Caki2 (cell line): ENCODE measurements around the gene CREG2. TPM values are rescaled to one million over a fixed set of nuclear protein-coding genes. Genes with fewer than 3 reads are reported as not detected.

Experiments used
- DNase-seq: peaks from one replicate; pipeline ENCODE4 v3.0.0-alpha.2; 2015; ENCODE audit warnings: low read depth
- in situ Hi-C: cut with HindIII; loops from 2 replicates; pipeline ENCODE4 v1.10.0; 2016; ENCODE audit warnings: low sequenced_read_pairs, low pct_unique_long_range_greater_than_20kb, mixed read lengths
- total RNA-seq: library from RNA; depleted of rRNA; stranded (reverse); fragments of >200 nt; shearing (Covaris generic); gene quantifications from 2 replicates; pipeline ENCODE4 v1.2.3, GENCODE V29; 2014; ENCODE audit warnings: low replicate concordance; rRNA removed

CREG2 gene, protein sequence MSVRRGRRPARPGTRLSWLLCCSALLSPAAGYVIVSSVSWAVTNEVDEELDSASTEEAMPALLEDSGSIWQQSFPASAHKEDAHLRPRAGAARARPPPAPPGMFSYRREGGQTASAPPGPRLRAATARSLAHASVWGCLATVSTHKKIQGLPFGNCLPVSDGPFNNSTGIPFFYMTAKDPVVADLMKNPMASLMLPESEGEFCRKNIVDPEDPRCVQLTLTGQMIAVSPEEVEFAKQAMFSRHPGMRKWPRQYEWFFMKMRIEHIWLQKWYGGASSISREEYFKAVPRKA
- 3.7 and 5.2 TPM in 2 replicates for total RNA-seq

GRCh38 chr2:101387151-101387834, at the start of gene CREG2:
TSS of gene CREG2 (minus strand) at chr2:101387503. CDS start at chr2:101387457, 46 bp downstream.
- in situ Hi-C loops: no loop called here
- DNase-seq: peak; percentile 86

GRCh38 chr2:101435001-101435862, 47.9 kb upstream of the CREG2 start:
- no peak for DNase-seq
- in situ Hi-C loops: no loop called here

GRCh38 chr2:101433465-101433864, 46.2 kb upstream of the CREG2 start:
- no peak for DNase-seq
- in situ Hi-C loops: no loop called here

- in situ Hi-C loops: no loop called here
- no peak for DNase-seq
Measured at GRCh38 chr2:101432411-101433181, 45.3 kb upstream of the CREG2 start.

DNA sequence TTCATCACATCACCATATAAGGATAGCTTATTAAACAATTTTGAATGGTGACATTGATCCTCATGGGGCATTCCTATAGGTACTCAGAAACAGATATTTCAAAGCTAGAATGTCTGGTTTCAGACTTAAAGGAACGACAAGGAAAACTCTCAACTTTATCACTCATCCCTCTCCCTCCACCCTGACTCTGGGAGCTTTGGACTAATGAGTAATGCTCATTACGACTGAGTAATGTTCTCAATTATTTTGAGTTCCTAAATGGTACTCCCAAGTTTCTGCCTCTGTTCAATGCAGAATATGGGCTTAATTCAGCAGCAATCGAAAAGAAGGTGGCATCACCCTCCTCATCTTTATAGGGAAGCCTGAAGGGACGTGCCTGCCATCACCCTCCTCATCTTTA, 44.2 kb upstream of the CREG2 start:
- in situ Hi-C loops: no loop called here
- DNase-seq: no peak

GRCh38 chr2:101430156-101430555, 42.9 kb upstream of the CREG2 start:
- no peak for DNase-seq
- in situ Hi-C loops: no loop called here

DNA sequence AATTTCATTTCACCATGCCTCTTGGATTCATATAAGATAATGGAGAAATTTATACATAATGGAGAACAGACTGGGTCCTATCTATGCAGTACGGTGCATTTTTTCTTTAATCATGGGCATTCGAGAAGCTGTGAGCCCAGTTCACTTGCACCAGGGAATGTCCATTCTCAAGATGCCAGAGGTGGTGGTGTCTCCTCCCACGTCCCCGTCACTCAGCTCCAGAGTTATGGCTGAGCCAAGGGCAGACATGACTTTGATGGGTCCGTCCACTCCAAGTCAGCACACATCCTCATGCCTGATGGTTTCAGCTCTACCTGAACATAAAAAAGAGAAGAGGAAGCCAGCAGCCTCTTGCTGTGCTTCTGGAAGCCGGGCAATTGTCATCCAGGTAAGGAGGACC, 42.1 kb upstream of the CREG2 start:
- DNase-seq: no peak
- in situ Hi-C loops: no loop called here

DNA sequence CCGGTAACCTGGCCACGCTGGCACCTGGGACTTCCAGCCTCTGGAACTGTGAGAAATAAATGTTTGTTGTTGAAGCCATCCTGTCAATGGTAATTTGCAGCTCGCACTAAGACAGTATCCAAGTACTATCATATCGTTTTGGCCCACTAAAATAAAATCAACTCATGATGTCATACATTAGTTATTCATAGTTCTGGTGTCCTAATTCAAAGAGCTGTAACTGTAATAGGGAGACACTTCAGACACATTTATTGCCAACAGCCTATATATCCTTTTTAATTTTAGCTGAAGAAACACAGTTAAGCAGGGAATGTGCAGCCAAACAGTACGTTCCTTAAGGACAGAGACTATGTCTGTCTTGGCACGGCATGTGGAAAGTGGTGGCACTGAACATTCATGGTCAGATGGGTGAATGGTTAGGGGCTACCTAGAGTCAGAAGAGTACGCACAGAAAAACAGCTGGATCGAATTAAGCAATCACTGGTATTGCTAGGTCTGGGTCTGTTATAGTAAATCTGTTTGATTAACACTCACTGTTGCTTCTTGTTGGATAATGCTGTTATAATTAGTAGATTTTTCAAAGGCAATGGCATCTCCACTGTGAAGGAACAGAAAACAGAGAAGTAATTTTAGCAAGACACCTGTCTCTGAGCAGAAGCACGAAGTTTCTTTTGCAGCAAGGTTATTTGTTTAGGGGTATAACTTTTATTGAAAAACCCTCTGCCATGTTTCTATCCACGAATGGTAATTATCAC, 41.3 kb upstream of the CREG2 start:
- in situ Hi-C loops: no loop called here

DNA sequence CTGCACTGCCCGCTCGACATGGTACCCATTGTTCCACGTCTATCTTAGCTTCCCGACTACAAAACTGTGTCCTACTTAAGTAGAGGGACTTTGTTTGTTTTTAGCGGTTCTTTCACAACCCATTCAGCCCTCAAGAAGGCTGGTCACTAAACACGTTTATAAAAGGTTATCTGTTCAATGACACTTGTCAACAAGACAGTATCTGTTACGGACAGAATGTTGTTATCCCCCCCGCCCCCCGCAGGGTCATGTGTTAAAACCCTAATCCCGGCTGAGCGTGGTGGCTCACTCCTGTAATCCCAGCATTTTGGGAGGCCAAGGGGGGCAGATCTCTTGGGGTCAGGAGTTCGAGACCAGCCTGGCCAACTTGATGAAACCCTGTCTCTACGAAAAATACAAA, 40.4 kb upstream of the CREG2 start:
- DNase-seq: no peak
- in situ Hi-C loops: no loop called here

More for the DNA sequence above, 41.3 kb upstream of the CREG2 start:
- DNase-seq: no peak

DNA sequence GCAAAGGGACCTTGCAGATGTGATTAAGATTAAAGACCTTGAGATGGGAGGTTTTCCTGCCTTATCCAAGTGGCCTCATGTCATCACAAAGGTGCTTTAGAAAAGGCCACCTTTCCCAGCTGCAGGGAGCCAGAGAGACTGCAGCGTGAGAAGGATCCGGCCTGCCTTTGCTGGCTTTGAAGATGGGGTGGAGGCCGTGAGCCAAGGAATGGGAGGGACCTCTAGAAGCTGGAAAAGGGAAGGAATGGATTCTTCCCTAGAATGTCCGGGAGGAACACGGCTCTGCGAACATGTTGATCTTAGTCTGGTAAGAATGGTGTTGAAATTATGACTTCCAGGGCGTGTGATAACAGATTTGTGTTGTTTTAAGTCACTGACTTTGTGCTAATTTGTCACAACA, 39.9 kb upstream of the CREG2 start:
- in situ Hi-C loops: no loop called here
- DNase-seq: no peak

DNA sequence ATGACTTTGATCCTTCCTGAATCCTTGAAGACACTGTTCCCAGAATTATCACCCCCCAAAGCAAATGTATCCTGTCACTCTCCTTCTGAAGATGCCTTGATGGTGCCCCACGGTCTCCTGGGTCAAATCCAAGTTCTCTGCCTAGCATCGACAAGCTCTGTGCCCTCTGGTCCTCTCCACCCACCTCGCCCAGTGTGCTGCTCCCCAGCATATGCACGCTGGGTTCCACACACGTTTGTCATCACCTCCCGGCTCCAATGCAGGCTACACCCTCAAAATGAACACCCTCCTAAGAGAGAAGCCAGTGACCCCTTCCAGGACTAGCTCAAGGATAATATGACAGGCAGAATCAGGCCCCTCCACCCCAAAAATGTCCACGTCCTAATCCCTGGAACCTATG, 39.5 kb upstream of the CREG2 start:
- in situ Hi-C loops: no loop called here
- DNase-seq: no peak

GRCh38 chr2:101420623-101421022, 33.3 kb upstream of the CREG2 start:
- in situ Hi-C loops: no loop called here
- no peak for DNase-seq

DNA sequence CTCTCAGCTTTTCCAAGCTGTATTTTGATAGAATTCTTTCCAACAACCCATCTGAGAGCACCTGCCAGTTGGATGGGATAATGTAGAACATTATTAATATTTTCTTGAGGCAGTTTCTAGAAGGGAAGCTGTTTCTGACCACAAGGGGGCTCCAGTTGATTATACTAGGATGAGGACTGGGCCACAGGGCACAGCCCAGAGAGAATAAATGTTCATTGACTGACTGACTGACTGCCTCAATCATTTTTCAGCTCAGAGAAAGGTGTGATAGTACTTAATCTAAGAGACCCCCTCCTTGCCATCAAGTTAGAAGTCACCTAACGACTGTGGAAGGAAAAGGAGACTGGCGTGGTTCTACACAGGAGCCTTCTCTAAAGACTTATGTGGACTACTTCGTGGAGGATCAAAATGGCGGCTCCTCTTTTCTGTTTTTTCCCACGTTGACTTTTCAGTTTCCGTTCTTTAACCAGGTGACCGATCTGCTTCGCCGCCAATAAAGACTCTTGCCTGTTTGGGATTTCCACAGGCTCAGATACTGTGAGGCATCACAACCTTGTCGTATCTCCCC, 31.9 kb upstream of the CREG2 start:
- in situ Hi-C loops: no loop called here
- DNase-seq: peak; percentile 28

DNA sequence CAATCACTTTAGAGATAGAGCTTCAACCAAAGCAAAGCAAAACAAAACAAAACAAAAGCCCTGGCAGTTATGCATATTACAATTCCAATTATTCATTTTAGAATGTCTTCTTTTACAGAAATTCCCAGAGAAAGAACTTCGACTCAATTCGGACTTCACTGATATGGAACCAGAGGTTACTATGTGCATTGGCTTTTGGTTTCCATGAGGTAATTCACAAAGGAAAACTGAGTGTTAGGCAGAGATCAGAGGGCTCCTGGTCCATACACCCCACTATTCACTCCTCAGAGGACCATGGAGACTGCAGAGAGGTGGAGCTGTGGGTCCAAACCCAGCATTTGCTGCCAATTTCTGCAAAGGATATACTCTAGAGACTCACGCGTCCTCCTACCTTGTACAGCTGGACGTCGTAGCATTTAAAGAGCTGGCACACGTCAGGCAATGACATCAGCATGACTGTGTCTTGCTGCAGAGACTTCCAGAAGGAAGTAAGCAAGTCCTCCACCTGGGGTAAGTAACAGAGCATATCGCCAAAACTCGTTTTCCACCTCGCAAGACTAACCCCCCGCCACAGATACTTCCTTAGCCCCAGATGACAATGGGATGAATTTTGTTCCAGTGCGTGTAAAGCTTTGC, 31.3 kb upstream of the CREG2 start:
- no peak for DNase-seq
- in situ Hi-C loops: no loop called here

DNA sequence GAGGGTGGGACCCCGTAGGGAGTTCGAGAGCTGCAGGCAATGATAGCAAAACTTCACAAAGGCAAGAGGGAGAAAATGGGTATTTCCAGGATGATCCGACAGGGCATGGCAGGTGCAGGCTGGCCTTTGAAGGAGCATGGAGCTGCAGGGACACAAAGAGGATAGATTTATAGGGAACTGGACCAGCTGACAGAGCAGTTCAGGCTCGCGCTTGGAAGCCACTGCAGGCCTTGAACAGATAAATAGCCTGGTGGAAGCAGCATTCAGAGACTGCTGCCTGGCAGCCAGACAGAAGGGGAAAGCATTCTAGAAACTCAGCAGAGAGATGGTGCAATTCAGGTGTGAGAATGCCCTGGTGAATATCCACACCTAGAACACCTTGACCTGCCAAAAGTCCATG, 29.3 kb upstream of the CREG2 start:
- in situ Hi-C loops: no loop called here
- no peak for DNase-seq

DNA sequence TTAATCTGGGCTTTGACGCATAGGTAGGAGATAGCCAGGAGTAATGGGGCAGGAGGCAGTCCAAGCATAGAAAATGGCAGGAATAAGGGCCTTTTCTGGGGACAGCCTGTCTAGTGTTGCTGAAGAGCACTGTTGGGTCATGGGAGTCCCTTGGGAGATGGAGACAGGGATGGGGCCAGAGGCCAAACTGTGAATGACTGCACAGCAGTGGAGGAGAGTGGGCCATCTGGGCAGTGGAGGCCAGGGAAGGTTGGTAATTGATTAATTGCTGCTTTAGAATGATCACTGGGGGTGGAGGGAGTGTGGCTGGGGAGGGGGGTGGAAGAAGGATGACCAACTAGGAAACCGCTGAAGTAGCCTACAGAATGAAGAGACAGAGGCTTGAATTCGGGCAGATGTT, 28.6 kb upstream of the CREG2 start:
- in situ Hi-C loops: no loop called here
- no peak for DNase-seq

- no peak for DNase-seq
- in situ Hi-C loops: no loop called here
Measured at GRCh38 chr2:101415220-101415619, 27.9 kb upstream of the CREG2 start.
